Measurements from ENCODE around the gene C10orf62.

Gene C10orf62

GRCh38 chr10:97596101-97597082, 6.9 kb downstream of the C10orf62 start:
- TF ChIP-seq CTCF (conservative IDR thresholded peaks at IDR 0.05; ENCODE audit: low read depth): no peak
- CTCF ChIA-PET: interaction anchor here (0.6 to 1.3 kb wide), 5 partner anchors 12 to 146 kb away, joined by 3 to 6 read pairs (median 3); partner anchors contain the start of genes ANKRD2 and HOGA1
- H3K27ac ChIP-seq: peak overlapping the region; percentile 80
- peak; percentile 36 for DNase-seq (ENCODE audit: low spot score)
- POLR2A ChIA-PET (ENCODE audit: low non-redundant PET): interaction anchor here (0.6 kb wide), 1 partner anchor 99 kb away, joined by 3 read pairs; no protein-coding TSS in a partner anchor

GRCh38 chr10:97597778-97598177, 8.3 kb downstream of the C10orf62 start:
- TF ChIP-seq CTCF (conservative IDR thresholded peaks at IDR 0.05; ENCODE audit: low read depth): no peak
- H3K27ac ChIP-seq: peak overlapping the region; percentile 47
- ChIA-PET CTCF (interaction anchor here (0.6 to 1.1 kb wide), 4 partner anchors 13 to 137 kb away, joined by 3 to 5 read pairs (median 3); no protein-coding TSS in a partner anchor), POLR2A (ENCODE audit: low non-redundant PET) (interaction anchor here (0.6 kb wide), 1 partner anchor 14 kb away, joined by 3 read pairs; the partner anchor contains the start of gene HOGA1)
- no peak for DNase-seq (ENCODE audit: low spot score)

GRCh38 chr10:97598407-97599271, 9.1 kb downstream of the C10orf62 start:
- H3K27ac ChIP-seq: peak overlapping the region; percentile 25; the same call in 1 of the 2 replicates
- no peak for DNase-seq (ENCODE audit: low spot score)
- CTCF ChIA-PET: interaction anchor here (0.6 to 1.1 kb wide), 3 partner anchors 12 to 134 kb away, joined by 3 to 5 read pairs (median 3); no protein-coding TSS in a partner anchor
- no peak for TF ChIP-seq CTCF (conservative IDR thresholded peaks at IDR 0.05; ENCODE audit: low read depth)
- POLR2A ChIA-PET (ENCODE audit: low non-redundant PET): interaction anchor here (0.6 kb wide), 1 partner anchor 15 kb away, joined by 3 read pairs; the partner anchor contains the start of gene HOGA1

- peak overlapping the region; percentile 25; the same call in 1 of the 2 replicates for H3K27ac ChIP-seq
- DNase-seq (ENCODE audit: low spot score): no peak
- ChIA-PET POLR2A (ENCODE audit: low non-redundant PET) (no interaction called here), CTCF (no interaction called here)
- TF ChIP-seq CTCF (conservative IDR thresholded peaks at IDR 0.05; ENCODE audit: low read depth): no peak
These were observed 9.7 kb downstream of the C10orf62 start for GRCh38 chr10:97599272-97599619.

GRCh38 chr10:97600616-97601015, 11.1 kb downstream of the C10orf62 start:
- TF ChIP-seq CTCF (conservative IDR thresholded peaks at IDR 0.05; ENCODE audit: low read depth): no peak
- ChIA-PET POLR2A (ENCODE audit: low non-redundant PET) (interaction anchor here (0.6 kb wide), 1 partner anchor 58 kb away, joined by 3 read pairs; no protein-coding TSS in a partner anchor), CTCF (interaction anchor here (0.6 to 1.6 kb wide), 2 partner anchors 29 to 265 kb away, joined by 4 to 7 read pairs; no protein-coding TSS in a partner anchor)
- no peak for DNase-seq (ENCODE audit: low spot score)
- no peak overlapping the region for H3K27ac ChIP-seq

Data from RWPE1 (cell line).